ENCODE measurements around the gene ARID5B.
A peak's percentile ranks its signal among the peaks of the same experiment; 100 is the strongest.

The ARID5B gene

DNA sequence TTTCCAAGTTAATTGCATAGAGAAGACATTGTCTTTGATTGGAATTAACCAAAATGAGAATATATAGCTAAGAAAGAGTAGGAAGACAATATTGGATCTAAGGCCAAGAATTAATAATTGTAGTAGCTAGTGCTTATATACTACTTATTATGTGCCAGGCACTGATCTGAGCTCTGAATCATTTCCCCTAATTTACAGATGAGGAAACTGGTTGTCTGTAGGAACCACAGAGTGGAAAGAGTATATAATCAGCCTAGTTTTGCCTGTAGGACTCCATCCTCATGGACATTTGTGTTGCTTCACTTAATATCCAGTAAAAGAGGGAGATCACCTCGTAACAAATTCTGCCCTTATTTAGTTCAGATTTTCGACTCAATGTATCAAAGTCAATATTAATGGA is 127.9 kb downstream of the ARID5B start:
- intact Hi-C loops (cut with DNase I; ENCODE audit: low total_unique reads) = no loop called here
- Histone ChIP-seq H3K36me3 (no peaks in the 10 kb centered on the region), H3K4me1 (peaks cover 0 to 38% (median 8%) of the 10 kb centered on the region in 4 donors), H3K4me3 (no peak overlapping the region), H3K9me3 (no peaks in the 10 kb centered on the region), H3K27me3 (no peaks in the 10 kb centered on the region), H3K27ac (no peak overlapping the region)
- DNase-seq = no peak
- TF ChIP-seq, protein P1, sequence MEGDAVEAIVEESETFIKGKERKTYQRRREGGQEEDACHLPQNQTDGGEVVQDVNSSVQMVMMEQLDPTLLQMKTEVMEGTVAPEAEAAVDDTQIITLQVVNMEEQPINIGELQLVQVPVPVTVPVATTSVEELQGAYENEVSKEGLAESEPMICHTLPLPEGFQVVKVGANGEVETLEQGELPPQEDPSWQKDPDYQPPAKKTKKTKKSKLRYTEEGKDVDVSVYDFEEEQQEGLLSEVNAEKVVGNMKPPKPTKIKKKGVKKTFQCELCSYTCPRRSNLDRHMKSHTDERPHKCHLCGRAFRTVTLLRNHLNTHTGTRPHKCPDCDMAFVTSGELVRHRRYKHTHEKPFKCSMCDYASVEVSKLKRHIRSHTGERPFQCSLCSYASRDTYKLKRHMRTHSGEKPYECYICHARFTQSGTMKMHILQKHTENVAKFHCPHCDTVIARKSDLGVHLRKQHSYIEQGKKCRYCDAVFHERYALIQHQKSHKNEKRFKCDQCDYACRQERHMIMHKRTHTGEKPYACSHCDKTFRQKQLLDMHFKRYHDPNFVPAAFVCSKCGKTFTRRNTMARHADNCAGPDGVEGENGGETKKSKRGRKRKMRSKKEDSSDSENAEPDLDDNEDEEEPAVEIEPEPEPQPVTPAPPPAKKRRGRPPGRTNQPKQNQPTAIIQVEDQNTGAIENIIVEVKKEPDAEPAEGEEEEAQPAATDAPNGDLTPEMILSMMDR (IDR thresholded peaks at IDR 0.05) = no peak

DNA sequence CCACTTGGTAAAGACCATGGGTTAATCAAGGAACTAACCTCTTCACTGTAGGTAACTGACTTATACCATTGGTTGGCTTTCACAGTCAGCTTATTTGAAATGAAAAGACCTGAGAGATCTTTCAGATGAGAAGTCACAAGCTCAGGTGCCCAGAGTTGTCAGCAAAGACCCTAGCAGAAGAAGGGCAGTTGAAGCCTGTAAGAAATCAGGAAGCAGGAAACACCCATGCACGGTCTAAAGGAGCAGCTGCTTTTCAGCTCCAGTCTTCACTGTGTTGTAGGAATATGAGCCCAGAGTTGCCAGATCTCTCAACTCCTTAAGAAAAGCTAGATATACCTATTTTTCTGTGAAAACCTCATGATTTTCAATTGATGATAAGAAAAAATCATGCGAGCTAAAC is 130.0 kb downstream of the ARID5B start:
- DNase-seq = no peak
- H3K4me1 ChIP-seq = peaks cover 0 to 39% (median 15%) of the 10 kb centered on the region in 4 donors
- H3K36me3 ChIP-seq = no peaks in the 10 kb centered on the region
- intact Hi-C loops (cut with DNase I; ENCODE audit: low total_unique reads) = no loop called here
- H3K9me3 ChIP-seq = no peaks in the 10 kb centered on the region
- H3K27me3 ChIP-seq = no peaks in the 10 kb centered on the region
- H3K4me3 ChIP-seq = no peak overlapping the region
- TF ChIP-seq, protein P1 (IDR thresholded peaks at IDR 0.05) = no peak
- no peak overlapping the region for H3K27ac ChIP-seq

DNA sequence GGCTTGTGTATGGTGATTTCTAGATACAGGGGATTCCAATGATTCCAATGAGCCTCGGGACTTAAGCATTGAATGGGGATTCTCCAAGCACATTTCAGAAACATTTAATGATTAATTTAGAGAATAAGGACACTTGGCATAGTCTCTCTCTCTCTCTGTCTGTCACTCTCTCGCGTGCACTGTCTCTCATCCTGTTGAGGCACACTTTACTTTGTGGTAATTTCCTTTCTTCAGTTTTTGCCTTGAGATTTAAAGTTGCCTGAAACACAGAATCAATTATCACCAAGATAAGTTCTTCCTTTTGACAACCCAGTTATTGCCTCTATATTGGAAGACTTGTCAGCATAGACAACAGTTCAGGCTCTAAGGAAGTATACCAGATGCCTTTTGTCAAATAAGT is 131.6 kb downstream of the ARID5B start:
- no peaks in the 10 kb centered on the region for H3K27me3 ChIP-seq
- H3K36me3 ChIP-seq = no peaks in the 10 kb centered on the region
- TF ChIP-seq, protein P1 (IDR thresholded peaks at IDR 0.05) = no peak
- H3K4me1 ChIP-seq = peaks cover 0 to 40% (median 28%) of the 10 kb centered on the region in 4 donors
- H3K9me3 ChIP-seq = no peaks in the 10 kb centered on the region
- H3K4me3 ChIP-seq = no peak overlapping the region
- DNase-seq = no peak
- intact Hi-C loops (cut with DNase I; ENCODE audit: low total_unique reads) = no loop called here
- no peak overlapping the region for H3K27ac ChIP-seq

GRCh38 chr10:62034096-62034640 is 132.7 kb downstream of the ARID5B start:
- Histone ChIP-seq H3K27ac (no peak overlapping the region), H3K27me3 (no peaks in the 10 kb centered on the region), H3K36me3 (no peaks in the 10 kb centered on the region), H3K4me1 (peaks cover 0 to 44% (median 34%) of the 10 kb centered on the region in 4 donors), H3K9me3 (no peaks in the 10 kb centered on the region), H3K4me3 (no peak overlapping the region)
- intact Hi-C loops (cut with DNase I; ENCODE audit: low total_unique reads) = no loop called here
- no peak for DNase-seq
- TF ChIP-seq, protein P1 (IDR thresholded peaks at IDR 0.05) = no peak

GRCh38 chr10:62036186-62037081 is 134.9 kb downstream of the ARID5B start:
- no peaks in the 10 kb centered on the region for H3K9me3 ChIP-seq
- no peaks in the 10 kb centered on the region for H3K36me3 ChIP-seq
- TF ChIP-seq, protein P1 (IDR thresholded peaks at IDR 0.05) = no peak
- DNase-seq = no peak
- intact Hi-C loops (cut with DNase I; ENCODE audit: low total_unique reads) = loop anchor here (5.0 kb wide), 1 partner anchor 201 kb away; no protein-coding TSS in a partner anchor
- peaks cover 0 to 62% (median 41%) of the 10 kb centered on the region in 4 donors for H3K4me1 ChIP-seq
- H3K27me3 ChIP-seq = no peaks in the 10 kb centered on the region
- peak overlapping the region; percentile 73 to 76 for H3K27ac ChIP-seq
- no peak overlapping the region for H3K4me3 ChIP-seq

Measured in tibial artery (tissue), 4 donors.